ENCODE data around the gene ITPR3.

DNA sequence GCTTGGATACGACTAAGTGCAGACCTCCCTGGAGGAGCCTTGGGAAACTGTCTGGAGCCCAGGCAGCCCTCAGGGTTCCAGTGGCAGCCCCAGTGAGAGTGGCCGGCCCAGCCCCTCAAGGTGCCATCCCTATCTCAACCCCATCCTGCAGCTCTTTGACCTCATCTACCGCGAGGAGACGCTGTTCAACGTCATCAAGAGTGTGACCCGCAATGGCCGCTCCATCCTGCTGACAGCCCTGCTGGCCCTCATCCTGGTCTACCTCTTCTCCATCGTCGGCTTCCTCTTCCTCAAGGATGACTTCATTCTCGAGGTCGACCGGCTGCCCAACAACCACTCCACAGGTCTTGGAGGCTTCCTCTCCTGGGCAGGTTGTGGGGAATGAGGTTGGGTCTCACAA lies 69.6 kb downstream of the ITPR3 start:
- no peak for TF ChIP-seq EZH2phosphoT487 (IDR thresholded peaks at IDR 0.05; ENCODE audit: borderline replicate concordance)
- TF ChIP-seq, protein P1, sequence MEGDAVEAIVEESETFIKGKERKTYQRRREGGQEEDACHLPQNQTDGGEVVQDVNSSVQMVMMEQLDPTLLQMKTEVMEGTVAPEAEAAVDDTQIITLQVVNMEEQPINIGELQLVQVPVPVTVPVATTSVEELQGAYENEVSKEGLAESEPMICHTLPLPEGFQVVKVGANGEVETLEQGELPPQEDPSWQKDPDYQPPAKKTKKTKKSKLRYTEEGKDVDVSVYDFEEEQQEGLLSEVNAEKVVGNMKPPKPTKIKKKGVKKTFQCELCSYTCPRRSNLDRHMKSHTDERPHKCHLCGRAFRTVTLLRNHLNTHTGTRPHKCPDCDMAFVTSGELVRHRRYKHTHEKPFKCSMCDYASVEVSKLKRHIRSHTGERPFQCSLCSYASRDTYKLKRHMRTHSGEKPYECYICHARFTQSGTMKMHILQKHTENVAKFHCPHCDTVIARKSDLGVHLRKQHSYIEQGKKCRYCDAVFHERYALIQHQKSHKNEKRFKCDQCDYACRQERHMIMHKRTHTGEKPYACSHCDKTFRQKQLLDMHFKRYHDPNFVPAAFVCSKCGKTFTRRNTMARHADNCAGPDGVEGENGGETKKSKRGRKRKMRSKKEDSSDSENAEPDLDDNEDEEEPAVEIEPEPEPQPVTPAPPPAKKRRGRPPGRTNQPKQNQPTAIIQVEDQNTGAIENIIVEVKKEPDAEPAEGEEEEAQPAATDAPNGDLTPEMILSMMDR (conservative IDR thresholded peaks at IDR 0.05; ENCODE audit: low read length): no peak
